DND-41 (cell line): ENCODE measurements around the gene ACCSL.

Source experiments
- ATAC-seq: fragments of 200-7000 bp; cut with Tn5 transposase; 3 replicates; pipeline ENCODE4 v1.9.1; 2021; ENCODE audit warnings: low read depth; ENCODE audit not compliant: insufficient read depth
- DNase-seq: peaks from one replicate; pipeline ENCODE4 v3.0.0-alpha.2; 2020
- H2AFZ ChIP-seq: 2 replicates; pipeline ENCODE4 v1.6.0; 2012; ENCODE audit warnings: low read depth, low read length
- H3K27ac ChIP-seq: 2 replicates; pipeline ENCODE4 v1.5.1; 2012; ENCODE audit warnings: low read length, inconsistent platforms
- H3K27me3 ChIP-seq: fragments of 200-600 bp; sonication (generic); 2 replicates; pipeline ENCODE4 v1.6.0; 2012; ENCODE audit warnings: low read length, mild to moderate bottlenecking, inconsistent platforms; ENCODE audit not compliant: insufficient read depth, poor library complexity
- H3K36me3 ChIP-seq: 2 replicates; pipeline ENCODE4 v1.5.1; 2012; ENCODE audit warnings: low read length, inconsistent platforms; ENCODE audit not compliant: insufficient read depth
- H3K4me1 ChIP-seq: 2 replicates; pipeline ENCODE4 v1.5.1; 2012; ENCODE audit warnings: mild to moderate bottlenecking, low read length; ENCODE audit not compliant: insufficient read depth
- H3K4me2 ChIP-seq: 2 replicates; pipeline ENCODE4 v1.6.0; 2012; ENCODE audit warnings: mild to moderate bottlenecking, moderate library complexity, low read length, inconsistent platforms; ENCODE audit not compliant: insufficient read depth
- H3K4me3 ChIP-seq, 2 experiments: fragments of 200-600 bp in 1 of 2; shearing (Covaris generic) in 1 of 2; 2 replicates each; pipeline ENCODE4 v1.5.1; 2012 to 2016; ENCODE audit warnings: inconsistent platforms in 2 of 2, low read length in 2 of 2, mild to moderate bottlenecking in 2 of 2, low read depth in 1 of 2, moderate library complexity in 1 of 2
- H3K79me2 ChIP-seq: 2 replicates; pipeline ENCODE4 v1.6.0; 2012; ENCODE audit warnings: low read length, inconsistent platforms; ENCODE audit not compliant: insufficient read depth
- H3K9ac ChIP-seq: 2 replicates; pipeline ENCODE4 v1.6.0; 2012; ENCODE audit warnings: low read depth, mild to moderate bottlenecking, inconsistent platforms, low read length, moderate library complexity
- H3K9me3 ChIP-seq: 2 replicates; pipeline ENCODE4 v1.5.1; 2012; ENCODE audit warnings: low read length, moderate library complexity, mild to moderate bottlenecking, inconsistent platforms; ENCODE audit not compliant: insufficient read depth, severe bottlenecking
- H4K20me1 ChIP-seq: 2 replicates; pipeline ENCODE4 v1.6.0; 2012; ENCODE audit warnings: low read length; ENCODE audit not compliant: insufficient read depth
- EZH2 ChIP-seq: IDR thresholded peaks from 3 replicates; pipeline ENCODE4 v1.6.1; 2012; ENCODE audit warnings: borderline replicate concordance, low read depth, mild to moderate bottlenecking, moderate library complexity, low read length, inconsistent platforms; ENCODE audit not compliant: severe bottlenecking
- TF ChIP-seq, protein P1 (sequence below): IDR thresholded peaks from 2 replicates; pipeline ENCODE4 v1.5.1; 2012; ENCODE audit warnings: borderline replicate concordance, low read length, moderate library complexity, mild to moderate bottlenecking; ENCODE audit not compliant: poor library complexity, severe bottlenecking; ENCODE audit errors: extremely low read depth

Gene ACCSL

DNA sequence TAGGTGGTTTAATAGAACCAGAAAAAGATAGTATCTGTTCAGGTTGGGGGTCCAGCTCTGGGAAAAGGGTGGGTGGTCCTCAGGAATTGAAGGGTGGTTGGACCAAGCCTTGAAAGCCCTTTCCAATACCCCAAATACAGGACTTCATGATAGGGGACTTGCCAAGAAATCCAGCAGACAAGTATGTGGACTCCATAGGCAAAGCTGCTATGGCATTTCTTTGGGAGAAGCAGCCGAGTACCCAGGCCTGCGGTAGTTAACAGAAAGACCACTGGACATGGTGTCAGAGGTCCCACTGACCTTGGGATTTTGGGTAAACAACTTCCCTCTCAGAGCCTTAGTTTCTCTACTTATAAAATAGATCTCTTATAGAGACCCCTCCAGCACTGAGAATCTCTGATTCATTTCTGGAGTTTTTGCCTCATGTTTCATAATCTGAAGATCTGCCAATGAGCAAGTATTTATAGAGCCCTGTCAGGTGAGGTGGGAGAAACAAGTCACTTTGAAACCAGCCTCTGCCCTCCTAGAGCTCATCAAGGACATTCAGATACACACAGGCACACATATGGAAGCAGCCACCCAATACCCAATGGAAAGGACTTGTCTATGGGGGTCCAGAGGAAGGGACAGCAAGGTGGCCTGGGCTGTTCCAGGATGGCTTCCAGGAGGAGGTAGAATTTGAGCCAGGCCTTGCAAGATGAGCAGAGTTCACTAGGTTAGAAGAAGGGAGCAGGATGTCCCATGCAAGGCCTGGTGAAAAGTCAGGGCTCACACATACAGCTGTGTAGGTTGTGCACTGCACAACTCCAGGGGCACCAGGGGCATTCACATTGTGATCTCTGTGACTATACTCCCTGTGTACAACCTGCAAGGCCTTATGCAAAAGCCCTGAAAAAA is 31.0 kb upstream of the ACCSL start:
- no peaks in the 10 kb centered on the region for H3K9me3 ChIP-seq
- no peak for ATAC-seq
- TF ChIP-seq EZH2, result no peak
- TF ChIP-seq, protein P1, sequence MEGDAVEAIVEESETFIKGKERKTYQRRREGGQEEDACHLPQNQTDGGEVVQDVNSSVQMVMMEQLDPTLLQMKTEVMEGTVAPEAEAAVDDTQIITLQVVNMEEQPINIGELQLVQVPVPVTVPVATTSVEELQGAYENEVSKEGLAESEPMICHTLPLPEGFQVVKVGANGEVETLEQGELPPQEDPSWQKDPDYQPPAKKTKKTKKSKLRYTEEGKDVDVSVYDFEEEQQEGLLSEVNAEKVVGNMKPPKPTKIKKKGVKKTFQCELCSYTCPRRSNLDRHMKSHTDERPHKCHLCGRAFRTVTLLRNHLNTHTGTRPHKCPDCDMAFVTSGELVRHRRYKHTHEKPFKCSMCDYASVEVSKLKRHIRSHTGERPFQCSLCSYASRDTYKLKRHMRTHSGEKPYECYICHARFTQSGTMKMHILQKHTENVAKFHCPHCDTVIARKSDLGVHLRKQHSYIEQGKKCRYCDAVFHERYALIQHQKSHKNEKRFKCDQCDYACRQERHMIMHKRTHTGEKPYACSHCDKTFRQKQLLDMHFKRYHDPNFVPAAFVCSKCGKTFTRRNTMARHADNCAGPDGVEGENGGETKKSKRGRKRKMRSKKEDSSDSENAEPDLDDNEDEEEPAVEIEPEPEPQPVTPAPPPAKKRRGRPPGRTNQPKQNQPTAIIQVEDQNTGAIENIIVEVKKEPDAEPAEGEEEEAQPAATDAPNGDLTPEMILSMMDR, result no peak
- no peaks in the 10 kb centered on the region for H3K79me2 ChIP-seq
- H3K4me1 ChIP-seq, result no peaks in the 10 kb centered on the region
- no peak overlapping the region for H3K9ac ChIP-seq
- H3K27me3 ChIP-seq, result peaks cover 2% of the 10 kb centered on the region
- H2AFZ ChIP-seq, result no peak overlapping the region
- no peak overlapping the region for H3K4me3 ChIP-seq
- H4K20me1 ChIP-seq, result no peaks in the 10 kb centered on the region
- no peaks in the 10 kb centered on the region for H3K36me3 ChIP-seq
- no peak overlapping the region for H3K27ac ChIP-seq
- DNase-seq, result no peak
- H3K4me2 ChIP-seq, result no peak overlapping the region

DNA sequence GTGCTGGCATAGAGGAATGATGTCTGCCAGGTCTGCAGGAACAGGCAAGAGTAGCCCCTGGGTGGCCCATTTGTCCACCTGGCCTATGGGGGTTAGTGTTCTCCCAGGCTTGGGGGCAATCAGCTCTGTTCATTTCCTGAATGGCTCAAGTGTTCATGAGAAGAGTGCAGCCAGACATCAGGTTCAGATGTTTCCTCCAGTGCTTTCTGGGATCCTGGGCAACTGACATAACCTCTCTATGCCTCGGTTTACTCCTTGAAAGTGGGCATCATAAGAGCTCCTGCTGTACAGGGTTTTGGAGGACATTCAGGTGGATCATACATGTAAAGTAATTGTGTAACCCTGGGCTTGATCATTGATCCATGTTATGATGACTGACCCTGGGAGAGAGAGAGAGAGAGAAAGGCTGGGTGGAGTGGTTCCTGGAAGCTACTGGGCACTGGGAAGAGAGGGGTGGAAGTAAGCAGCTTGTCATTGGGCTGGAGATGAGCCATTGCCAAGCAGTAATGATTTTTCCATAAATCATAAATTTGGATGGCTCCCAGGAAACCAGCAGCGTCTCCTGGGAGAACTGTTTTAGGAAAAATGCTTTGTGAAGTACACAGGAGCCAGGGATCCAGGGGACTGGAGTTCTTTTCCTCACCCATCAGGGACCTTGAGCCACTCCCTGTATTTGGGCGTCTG is 30.2 kb upstream of the ACCSL start:
- Histone ChIP-seq H3K27me3 (no peaks in the 10 kb centered on the region), H4K20me1 (no peaks in the 10 kb centered on the region), H3K4me1 (no peaks in the 10 kb centered on the region), H3K4me2 (no peak overlapping the region), H2AFZ (no peak overlapping the region), H3K36me3 (no peaks in the 10 kb centered on the region), H3K9ac (no peak overlapping the region), H3K79me2 (no peaks in the 10 kb centered on the region), H3K4me3 (no peak overlapping the region), H3K27ac (no peak overlapping the region), H3K9me3 (no peaks in the 10 kb centered on the region)
- ATAC-seq (no peak), DNase-seq (no peak)
- TF ChIP-seq, protein P1, result no peak
- no peak for TF ChIP-seq EZH2

DNA sequence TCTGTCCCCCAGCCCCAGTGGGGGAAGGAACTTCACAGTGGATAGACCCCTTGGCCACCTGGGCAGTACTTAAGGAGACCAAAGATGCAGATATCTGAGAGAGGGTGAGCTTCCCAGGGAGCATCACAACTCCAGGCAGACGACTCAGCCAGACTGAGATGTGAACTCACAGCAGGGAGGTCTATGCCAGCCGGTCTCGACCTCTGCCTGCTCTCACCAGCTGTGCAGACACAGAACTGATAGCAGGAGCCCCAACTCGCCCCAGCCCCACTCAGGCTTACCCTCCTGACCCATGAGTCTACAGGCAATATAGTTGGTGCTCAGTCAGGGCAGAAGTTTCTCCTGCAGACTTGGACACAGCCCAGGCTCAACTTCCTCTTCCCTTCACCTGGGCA is 29.7 kb upstream of the ACCSL start:
- Histone ChIP-seq H4K20me1 (no peaks in the 10 kb centered on the region), H3K4me3 (no peak overlapping the region), H3K27me3 (no peaks in the 10 kb centered on the region), H2AFZ (no peak overlapping the region), H3K4me1 (no peaks in the 10 kb centered on the region), H3K36me3 (no peaks in the 10 kb centered on the region), H3K9me3 (no peaks in the 10 kb centered on the region), H3K4me2 (no peak overlapping the region), H3K9ac (no peak overlapping the region), H3K27ac (no peak overlapping the region), H3K79me2 (no peaks in the 10 kb centered on the region)
- DNase-seq (no peak), ATAC-seq (no peak)
- TF ChIP-seq, protein P1, result no peak
- TF ChIP-seq EZH2, result no peak
